ENCODE results near the gene TMC1. TPM values are rescaled to one million over a fixed set of nuclear protein-coding genes. Genes with fewer than 3 reads are reported as not detected.

The TMC1 gene
- total and polyA plus RNA-seq, 2 of the 8 experiments (the other 6 are each of a cell fraction or from before 2014, with no cell fraction given), result 0.95 to 0.98 TPM

- no peak overlapping the region for H3K14ac ChIP-seq (ENCODE audit: insufficient read length)
- POLR2A ChIA-PET (ENCODE audit: partially characterized antibody), result interaction anchor here (1.0 kb wide), 1 partner anchor 170 kb away, joined by 3 read pairs; the partner anchor contains the start of gene ZFAND5
- whole genome bisulfite sequencing, 2 experiments (ENCODE audit: extremely low coverage in 1 of 2, insufficient coverage in 1 of 2, insufficient read length in 1 of 2, insufficient replicate concordance in 2 of 2, low coverage in 1 of 2, low lambda C conversion rate in 2 of 2, missing lambda C conversion rate in 1 of 2), result 90% methylated on average over 4 of the region's 4 CpGs; no CpG with 5 or more reads in 1 of the 2 experiments
Observed at GRCh38 chr9:72534931-72535330, 13.5 kb downstream of the TMC1 start.

More at GRCh38 chr9:72534931-72535330, 13.5 kb downstream of the TMC1 start:
- H3K4me2 ChIP-seq (ENCODE audit: insufficient read depth in 1 of 2, low read depth in 2 of 2, low read length in 2 of 2), result no peak overlapping the region
- no peak overlapping the region for H4K5ac ChIP-seq (ENCODE audit: insufficient read length, low read depth, low read length)
- no peak overlapping the region for H4K91ac ChIP-seq (replicated peaks; ENCODE audit: insufficient read length, low read length)
- no peaks in the 10 kb centered on the region for H3K79me1 ChIP-seq (ENCODE audit: low read depth, low read length)
- CTCF ChIA-PET (ENCODE audit: partially characterized antibody), result interaction anchor here (1.2 kb wide), 1 partner anchor 8 kb away, joined by 3 read pairs; no protein-coding TSS in a partner anchor
- H3K4me3 ChIP-seq (ENCODE audit: extremely low read depth in 1 of 4, insufficient read depth in 2 of 4, low read depth in 3 of 4, low read length in 4 of 4), result no peak overlapping the region
- no peaks in the 10 kb centered on the region for H3K79me2 ChIP-seq (ENCODE audit: control insufficient read depth in 1 of 2, insufficient read depth in 2 of 2, low read length in 2 of 2)
- no peak overlapping the region for H3K18ac ChIP-seq (ENCODE audit: extremely low read depth, low read length)
- TF ChIP-seq BCL11A (IDR thresholded peaks at IDR 0.05; ENCODE audit: low read depth in 2 of 2, low read length in 2 of 2) (no peak), TCF12 (IDR thresholded peaks at IDR 0.05; ENCODE audit: low read depth, low read length) (no peak), POLR2AphosphoS5 (IDR thresholded peaks at IDR 0.05; ENCODE audit: low read depth, low read length) (no peak), POLR2A (IDR thresholded peaks at IDR 0.05; ENCODE audit: control extremely low read depth in 1 of 2, low read depth in 2 of 2, low read length in 2 of 2) (no peak), GABPA (IDR thresholded peaks at IDR 0.05; ENCODE audit: borderline replicate concordance, insufficient read depth, low read length) (no peak), TEAD4 (IDR thresholded peaks at IDR 0.05; ENCODE audit: low read depth, low read length) (no peak), RFX5 (IDR thresholded peaks at IDR 0.05; ENCODE audit: borderline replicate concordance, low read depth, low read length) (no peak), TAF1 (IDR thresholded peaks at IDR 0.05; ENCODE audit: low read depth, low read length) (no peak), ZNF274 (IDR thresholded peaks at IDR 0.05; ENCODE audit: borderline replicate concordance, extremely low read depth, low read length) (no peak), SUZ12 (IDR thresholded peaks at IDR 0.05; ENCODE audit: low read length) (no peak), SP2 (IDR thresholded peaks at IDR 0.05; ENCODE audit: low read length) (no peak), CREB1 (IDR thresholded peaks at IDR 0.05) (no peak), EZH2 (IDR thresholded peaks at IDR 0.05; ENCODE audit: low read depth, low read length, severe bottlenecking) (no peak)
- DNase-seq (ENCODE audit: low read depth in 1 of 2, low spot score in 2 of 2) (no peak), FAIRE-seq (no peak)
- H2BK5ac ChIP-seq (ENCODE audit: low read depth, low read length), result no peak overlapping the region
- no peaks in the 10 kb centered on the region for H4K20me1 ChIP-seq (replicated peaks in 1 of 2; ENCODE audit: control insufficient read depth in 1 of 2, insufficient read depth in 2 of 2, low read length in 2 of 2)
- no peaks in the 10 kb centered on the region; a peak in 1 of 7 replicates for H3K4me1 ChIP-seq (replicated peaks in 1 of 4; ENCODE audit: control insufficient read depth in 3 of 4, insufficient read depth in 4 of 4, low read length in 3 of 4)
- no peak overlapping the region for H2BK15ac ChIP-seq (ENCODE audit: low read length)
- H2BK20ac ChIP-seq (ENCODE audit: low read length), result no peak overlapping the region
- no peak overlapping the region for H2BK120ac ChIP-seq (replicated peaks; ENCODE audit: low read depth, low read length)
- no peak overlapping the region for H3K23ac ChIP-seq (ENCODE audit: insufficient read length)
- H3K36me3 ChIP-seq (ENCODE audit: control insufficient read depth in 2 of 4, insufficient read depth in 4 of 4, low read length in 3 of 4), result no peaks in the 10 kb centered on the region
- no peaks in the 10 kb centered on the region for H3K23me2 ChIP-seq (ENCODE audit: low read depth, low read length)
- H4K8ac ChIP-seq (ENCODE audit: extremely low read depth, insufficient read depth, low read length), result no peak overlapping the region
- peaks cover 9 to 12% of the 10 kb centered on the region in 2 experiments; a peak in 3 of 4 replicates for H3K9me3 ChIP-seq (ENCODE audit: insufficient read depth in 2 of 2, low read depth in 1 of 2, low read length in 1 of 2)
- no peak overlapping the region for H3K9ac ChIP-seq (replicated peaks in 1 of 4; ENCODE audit: extremely low read depth in 1 of 4, low read depth in 3 of 4, low read length in 3 of 4)
- H3K4ac ChIP-seq (replicated peaks; ENCODE audit: insufficient read length, low read depth, low read length), result no peak overlapping the region
- no peak overlapping the region for H3K56ac ChIP-seq (replicated peaks; ENCODE audit: insufficient read length, low read depth, low read length)
- H2BK12ac ChIP-seq (ENCODE audit: low read depth, low read length), result no peak overlapping the region
- no peak overlapping the region for H2AK5ac ChIP-seq (ENCODE audit: low read depth, low read length)
- 0 out of 2 replicates have a peak overlapping the region, but pooled peaks have one; percentile 55 for H2AFZ ChIP-seq (ENCODE audit: low read length)
- no peaks in the 10 kb centered on the region for H3K27me3 ChIP-seq (replicated peaks in 1 of 4; ENCODE audit: control insufficient read depth in 3 of 4, extremely low read depth in 1 of 4, insufficient read depth in 3 of 4, low read length in 3 of 4)
- no peak overlapping the region for H3K27ac ChIP-seq (ENCODE audit: low read depth, low read length)

All from H1 (cell line).